ENCODE data around the gene CADPS. TPM values are rescaled to one million over a fixed set of nuclear protein-coding genes. Genes with fewer than 3 reads are reported as not detected.

Gene CADPS
- polyA plus RNA-seq, 1 of the 3 experiments (the other 2 are of a cell fraction): 5.8 TPM

DNA sequence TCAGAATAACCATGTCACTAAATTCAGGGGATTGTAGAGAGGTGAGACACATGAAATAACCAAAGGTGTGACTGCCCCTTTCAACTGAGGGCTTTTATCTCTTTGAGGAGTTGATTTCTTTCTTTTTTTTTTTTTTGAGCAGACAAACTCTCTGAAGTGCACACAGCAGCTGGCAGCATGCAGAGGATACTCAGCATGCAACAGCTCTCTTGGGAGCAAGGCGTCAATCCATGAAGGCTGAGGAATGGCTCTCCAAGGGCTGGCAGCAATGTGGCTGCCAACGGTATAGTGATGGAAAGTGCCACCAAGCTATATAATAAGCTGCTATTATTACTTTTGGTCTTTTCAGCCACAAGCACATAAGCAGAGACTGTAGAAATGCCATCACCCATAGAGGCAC lies 275.2 kb downstream of the CADPS start (continued):
- TF ChIP-seq, protein P1, sequence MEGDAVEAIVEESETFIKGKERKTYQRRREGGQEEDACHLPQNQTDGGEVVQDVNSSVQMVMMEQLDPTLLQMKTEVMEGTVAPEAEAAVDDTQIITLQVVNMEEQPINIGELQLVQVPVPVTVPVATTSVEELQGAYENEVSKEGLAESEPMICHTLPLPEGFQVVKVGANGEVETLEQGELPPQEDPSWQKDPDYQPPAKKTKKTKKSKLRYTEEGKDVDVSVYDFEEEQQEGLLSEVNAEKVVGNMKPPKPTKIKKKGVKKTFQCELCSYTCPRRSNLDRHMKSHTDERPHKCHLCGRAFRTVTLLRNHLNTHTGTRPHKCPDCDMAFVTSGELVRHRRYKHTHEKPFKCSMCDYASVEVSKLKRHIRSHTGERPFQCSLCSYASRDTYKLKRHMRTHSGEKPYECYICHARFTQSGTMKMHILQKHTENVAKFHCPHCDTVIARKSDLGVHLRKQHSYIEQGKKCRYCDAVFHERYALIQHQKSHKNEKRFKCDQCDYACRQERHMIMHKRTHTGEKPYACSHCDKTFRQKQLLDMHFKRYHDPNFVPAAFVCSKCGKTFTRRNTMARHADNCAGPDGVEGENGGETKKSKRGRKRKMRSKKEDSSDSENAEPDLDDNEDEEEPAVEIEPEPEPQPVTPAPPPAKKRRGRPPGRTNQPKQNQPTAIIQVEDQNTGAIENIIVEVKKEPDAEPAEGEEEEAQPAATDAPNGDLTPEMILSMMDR (IDR thresholded peaks at IDR 0.05): no peak
- no peak for TF ChIP-seq FOXJ3 (CRISPR knock-in tag; IDR thresholded peaks at IDR 0.05)
- TF ChIP-seq, protein P2, sequence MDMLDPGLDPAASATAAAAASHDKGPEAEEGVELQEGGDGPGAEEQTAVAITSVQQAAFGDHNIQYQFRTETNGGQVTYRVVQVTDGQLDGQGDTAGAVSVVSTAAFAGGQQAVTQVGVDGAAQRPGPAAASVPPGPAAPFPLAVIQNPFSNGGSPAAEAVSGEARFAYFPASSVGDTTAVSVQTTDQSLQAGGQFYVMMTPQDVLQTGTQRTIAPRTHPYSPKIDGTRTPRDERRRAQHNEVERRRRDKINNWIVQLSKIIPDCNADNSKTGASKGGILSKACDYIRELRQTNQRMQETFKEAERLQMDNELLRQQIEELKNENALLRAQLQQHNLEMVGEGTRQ (IDR thresholded peaks at IDR 0.05; ENCODE audit: borderline replicate concordance, low read depth, low read length): no peak

DNA sequence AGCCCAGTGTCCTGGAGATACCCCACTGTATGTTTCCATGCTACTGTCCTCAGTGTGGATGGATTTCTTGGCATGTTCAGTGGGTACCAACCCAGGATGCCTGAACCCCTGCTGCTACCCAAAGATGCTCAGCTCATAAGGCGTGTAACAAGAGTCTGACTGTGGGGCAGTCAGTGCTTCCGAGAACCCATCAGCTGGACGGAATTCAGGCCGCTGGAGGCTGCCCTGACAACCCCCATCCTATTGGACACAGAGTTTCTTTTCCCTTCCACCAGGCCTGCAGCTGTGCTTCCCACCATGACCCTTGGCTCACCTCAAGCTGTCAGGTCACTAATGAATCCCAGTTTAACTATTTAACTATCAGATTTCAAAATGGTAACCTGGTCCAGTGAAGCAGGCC lies 277.7 kb downstream of the CADPS start:
- Histone ChIP-seq H3K27me3 (ENCODE audit: insufficient read depth) (no peaks in the 10 kb centered on the region), H3K36me3 (replicated peaks in 1 of 2; ENCODE audit: control insufficient read depth in 1 of 2, insufficient read depth in 2 of 2, low read length in 1 of 2) (no peaks in the 10 kb centered on the region), H3K4me1 (ENCODE audit: control insufficient read depth in 1 of 2, insufficient read depth in 2 of 2, low read depth in 1 of 2, low read length in 1 of 2) (peaks cover 6 to 14% of the 10 kb centered on the region in 2 experiments), H3K9me2 (no peaks in the 10 kb centered on the region), H3K4me2 (no peak overlapping the region), H3F3A (replicated peaks; ENCODE audit: insufficient read depth) (peaks cover 13% of the 10 kb centered on the region), H3K4me3 (ENCODE audit: low read depth in 2 of 2, low read length in 1 of 2) (no peak overlapping the region), H3K79me2 (ENCODE audit: insufficient read depth) (no peaks in the 10 kb centered on the region), H2AFZ (ENCODE audit: low read depth) (no peak overlapping the region), H3K27ac (ENCODE audit: low read depth in 2 of 2, low read length in 1 of 2) (no peak overlapping the region), H4K20me1 (ENCODE audit: insufficient read depth) (no peaks in the 10 kb centered on the region), H3K9me3 (no peaks in the 10 kb centered on the region), H3K9ac (no peak overlapping the region)
- no CpG with 5 or more reads among the region's 4 CpGs for WGBS (ENCODE audit: low lambda C conversion rate)
- ChIA-PET POLR2A (no interaction called here), CTCF (interaction anchor here (1.6 kb wide), 1 partner anchor 69 kb away, joined by 6 read pairs; no protein-coding TSS in a partner anchor)
- TF ChIP-seq RXRA (IDR thresholded peaks at IDR 0.05; ENCODE audit: borderline replicate concordance, low read depth) (peak; percentile 21; the same call in 1 of the 2 replicates), MXI1 (IDR thresholded peaks at IDR 0.05; ENCODE audit: low read depth, low read length) (no peak), POLR2AphosphoS5 (IDR thresholded peaks at IDR 0.05; ENCODE audit: low read depth, low read length) (no peak), ELF1 (IDR thresholded peaks at IDR 0.05) (no peak), CHD2 (IDR thresholded peaks at IDR 0.05; ENCODE audit: low read length, partially characterized antibody) (no peak), RCOR1 (IDR thresholded peaks at IDR 0.05; ENCODE audit: low read length) (no peak), RFX5 (IDR thresholded peaks at IDR 0.05; ENCODE audit: low read length) (no peak), JUND (IDR thresholded peaks at IDR 0.05) (no peak), TCF12 (IDR thresholded peaks at IDR 0.05) (peak; percentile 14; the same call in 1 of the 2 replicates)
- TF ChIP-seq, protein P3, sequence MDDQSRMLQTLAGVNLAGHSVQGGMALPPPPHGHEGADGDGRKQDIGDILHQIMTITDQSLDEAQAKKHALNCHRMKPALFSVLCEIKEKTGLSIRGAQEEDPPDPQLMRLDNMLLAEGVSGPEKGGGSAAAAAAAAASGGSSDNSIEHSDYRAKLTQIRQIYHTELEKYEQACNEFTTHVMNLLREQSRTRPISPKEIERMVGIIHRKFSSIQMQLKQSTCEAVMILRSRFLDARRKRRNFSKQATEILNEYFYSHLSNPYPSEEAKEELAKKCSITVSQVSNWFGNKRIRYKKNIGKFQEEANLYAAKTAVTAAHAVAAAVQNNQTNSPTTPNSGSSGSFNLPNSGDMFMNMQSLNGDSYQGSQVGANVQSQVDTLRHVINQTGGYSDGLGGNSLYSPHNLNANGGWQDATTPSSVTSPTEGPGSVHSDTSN (IDR thresholded peaks at IDR 0.05): no peak
- TF ChIP-seq, protein P1 (IDR thresholded peaks at IDR 0.05): no peak
- DNase-seq: no peak

Data from SK-N-SH (cell line).